ENCODE data around the gene ALS2CL.

- TF ChIP-seq YY1 (IDR thresholded peaks at IDR 0.05; ENCODE audit: insufficient read depth, insufficient read length) (no peak), SUZ12 (IDR thresholded peaks at IDR 0.05; ENCODE audit: extremely low read depth, insufficient read depth, insufficient read length) (no peak)
Observed at GRCh38 chr3:46649436-46649835, 44.0 kb downstream of the ALS2CL start.
